Skin epidermis (tissue), 12 donors: ENCODE measurements around the gene TDRKH.
"Not testable (repeated sequence)": the region's sequence is repeated elsewhere in the genome, so short reads cannot be mapped to it uniquely, and the experiment has no call there.

Experiments used
- H3K27ac ChIP-seq, 21 experiments: fragments of 200-600 bp; sonication (generic) in 11 of 21; one replicate each; pipeline ENCODE4 v1.5.0; 2020; ENCODE audit warnings: mild to moderate bottlenecking in 3 of 21, inconsistent platforms in 2 of 21, moderate library complexity in 2 of 21
- H3K4me3 ChIP-seq, 7 experiments: fragments of 200-600 bp; sonication (generic) in 2 of 7; one replicate each; pipeline ENCODE4 v1.5.0; 2020; ENCODE audit warnings: inconsistent platforms in 2 of 7, mild to moderate bottlenecking in 2 of 7, moderate library complexity in 1 of 7

The TDRKH gene

DNA sequence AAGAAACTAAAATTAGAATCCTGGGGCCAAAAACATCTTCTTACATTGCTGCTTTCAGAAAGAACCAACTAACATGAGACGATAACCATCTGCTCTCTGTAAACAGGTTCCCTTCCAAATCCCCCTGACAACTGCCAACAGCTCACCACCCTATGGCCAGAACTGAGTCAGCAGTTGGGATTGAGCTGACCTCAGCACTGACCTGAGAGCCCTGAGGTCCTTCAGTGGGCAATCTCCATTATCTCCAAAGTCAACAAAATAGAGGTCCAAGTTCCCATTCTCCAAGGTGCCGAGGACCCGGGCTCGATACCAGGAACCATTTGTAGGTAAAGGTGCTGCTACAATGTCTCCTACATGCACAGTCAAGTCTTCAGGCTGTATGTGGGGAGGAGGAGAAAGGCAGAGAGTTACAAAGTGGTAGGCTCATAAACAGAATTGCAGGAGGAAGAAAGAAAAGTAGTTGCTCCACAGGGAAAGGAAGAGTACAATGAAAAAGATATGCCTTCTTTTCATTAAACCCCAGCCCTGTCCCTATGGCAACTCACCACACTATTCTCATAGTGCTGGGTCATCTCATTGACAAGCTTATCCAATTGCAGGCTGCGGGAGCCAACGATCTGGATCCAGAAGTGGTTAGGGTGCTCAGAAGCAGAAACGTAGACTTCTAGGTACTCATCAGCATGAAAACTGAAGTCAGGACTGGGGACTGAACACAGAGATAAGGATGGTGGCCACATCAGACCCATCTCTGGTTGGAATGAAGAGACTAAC, 14.2 kb downstream of the TDRKH start:
- no peak overlapping the region for H3K27ac ChIP-seq
- H3K4me3 ChIP-seq, result no peak overlapping the region

DNA sequence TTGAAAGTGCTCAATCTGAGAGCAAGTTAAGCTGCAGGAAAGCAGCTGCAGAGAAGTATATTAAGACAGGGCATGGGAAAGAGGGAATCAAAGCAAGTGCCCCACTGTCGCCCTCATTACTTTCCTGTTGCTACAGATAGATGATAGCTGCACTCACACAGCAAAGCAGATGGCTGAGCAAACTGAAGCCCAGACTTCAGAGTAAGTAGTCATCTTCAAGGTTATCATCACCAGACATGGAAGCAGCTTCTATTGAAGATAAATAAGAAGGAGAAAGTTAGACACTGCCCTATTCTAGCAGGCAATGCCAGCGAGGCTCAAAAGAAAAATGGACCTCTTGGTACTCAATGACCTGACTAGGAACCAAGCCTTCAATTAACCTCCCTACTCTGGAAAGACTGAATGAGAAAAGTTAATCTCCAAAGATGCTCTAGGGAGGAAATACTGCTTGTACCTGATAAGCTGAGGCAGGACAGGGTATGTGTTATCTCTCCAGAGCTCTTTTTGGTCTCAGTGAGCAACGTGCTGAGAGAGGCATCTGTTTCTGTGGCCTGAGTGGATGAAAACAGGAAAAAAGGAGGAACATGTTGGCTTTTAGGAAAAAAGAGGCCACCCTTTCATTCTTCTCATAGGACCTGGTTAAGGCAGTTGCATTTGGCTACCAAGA, 15.9 kb downstream of the TDRKH start:
- no peak overlapping the region for H3K4me3 ChIP-seq
- no peak overlapping the region for H3K27ac ChIP-seq

DNA sequence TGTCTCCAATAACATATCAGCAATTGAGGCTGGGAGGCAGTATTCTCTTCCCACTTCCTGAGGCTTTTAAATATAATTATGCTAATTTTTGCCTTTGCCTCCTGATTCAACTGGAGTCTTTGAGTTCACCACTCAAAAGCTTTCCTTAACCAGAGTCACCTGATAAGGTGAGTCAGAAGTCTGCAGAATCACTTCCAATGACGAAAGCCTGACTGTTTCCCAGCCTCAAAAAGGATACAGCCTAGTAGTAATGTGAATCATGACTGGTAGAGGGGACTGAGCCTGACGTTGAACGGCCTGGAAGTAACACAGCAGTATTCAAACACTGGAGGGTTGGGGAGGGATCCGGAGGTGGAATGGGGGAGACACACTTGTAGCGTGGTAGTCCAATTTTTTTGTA, 16.6 kb downstream of the TDRKH start:
- Histone ChIP-seq H3K4me3 (no peak overlapping the region), H3K27ac (no peak overlapping the region)

DNA sequence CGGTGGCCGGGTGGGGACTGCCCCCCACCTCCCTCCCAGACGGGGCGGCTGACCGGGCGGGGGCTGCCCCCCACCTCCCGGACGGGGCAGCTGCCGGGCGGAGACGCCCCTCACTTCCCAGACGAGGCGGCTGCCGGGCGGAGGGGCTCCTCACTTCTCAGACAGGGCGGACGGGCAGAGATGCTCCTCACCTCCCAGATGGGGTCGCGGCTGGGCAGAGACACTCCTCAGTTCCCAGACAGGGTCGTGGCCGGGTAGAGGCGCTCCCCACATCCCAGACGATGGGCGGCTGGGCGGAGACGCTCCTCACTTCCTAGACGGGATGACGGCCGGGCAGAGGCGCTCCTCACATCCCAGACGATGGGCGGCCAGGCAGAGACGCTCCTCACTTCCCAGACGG, 21.0 kb downstream of the TDRKH start:
- H3K4me3 ChIP-seq, H3K27ac ChIP-seq: not testable (repeated sequence)

DNA sequence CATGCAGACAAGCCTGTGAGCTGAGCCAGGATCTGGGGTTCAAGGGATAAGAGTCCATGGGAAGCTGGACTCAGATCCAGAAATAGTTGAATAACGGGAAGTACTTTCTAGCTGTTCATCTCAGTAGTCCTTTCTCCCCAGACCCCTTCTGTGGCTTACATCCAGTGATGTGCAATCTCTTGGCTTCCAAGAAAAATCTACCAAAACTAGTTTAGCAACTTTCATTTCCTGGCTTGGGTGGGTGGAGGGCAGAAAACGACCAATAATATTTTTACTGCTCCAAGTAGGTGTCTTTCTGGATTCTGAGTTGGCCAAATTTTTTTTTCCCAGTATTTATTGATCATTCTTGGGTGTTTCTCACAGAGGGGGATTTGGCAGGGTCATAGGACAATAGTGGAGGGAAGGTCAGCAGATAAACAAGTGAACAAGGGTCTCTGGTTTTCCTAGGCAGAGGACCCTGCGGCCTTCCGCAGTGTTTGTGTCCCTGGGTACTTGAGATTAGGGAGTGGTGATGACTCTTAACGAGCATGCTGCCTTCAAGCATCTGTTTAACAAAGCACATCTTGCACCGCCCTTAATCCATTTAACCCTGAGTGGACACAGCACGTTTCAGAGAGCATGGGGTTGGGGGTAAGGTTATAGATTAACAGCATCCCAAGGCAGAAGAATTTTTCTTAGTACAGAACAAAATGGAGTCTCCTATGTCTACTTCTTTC, 21.8 kb downstream of the TDRKH start:
- H3K27ac ChIP-seq, H3K4me3 ChIP-seq: not testable (repeated sequence)

DNA sequence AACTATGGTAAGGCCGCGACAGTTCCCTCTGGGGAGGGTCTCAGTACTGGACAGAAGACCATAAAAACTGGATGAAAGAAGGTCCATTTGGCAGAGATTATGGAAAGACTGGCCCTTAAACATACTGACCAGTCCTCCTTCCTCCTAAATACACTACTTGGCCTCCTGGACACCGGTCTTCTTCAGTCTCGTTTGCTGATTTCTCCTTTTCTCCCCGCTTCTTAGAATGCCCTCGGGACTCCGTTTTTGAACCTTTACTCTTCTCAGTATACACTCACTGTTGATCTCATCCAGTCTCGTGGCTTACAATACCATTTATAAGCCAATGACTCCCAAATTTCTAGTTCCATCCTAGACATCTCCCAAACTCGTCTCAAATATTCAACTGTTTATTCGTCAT, 26.3 kb downstream of the TDRKH start:
- H3K27ac ChIP-seq, result peak overlapping the region; percentile 39 to 95 (median 88)

DNA sequence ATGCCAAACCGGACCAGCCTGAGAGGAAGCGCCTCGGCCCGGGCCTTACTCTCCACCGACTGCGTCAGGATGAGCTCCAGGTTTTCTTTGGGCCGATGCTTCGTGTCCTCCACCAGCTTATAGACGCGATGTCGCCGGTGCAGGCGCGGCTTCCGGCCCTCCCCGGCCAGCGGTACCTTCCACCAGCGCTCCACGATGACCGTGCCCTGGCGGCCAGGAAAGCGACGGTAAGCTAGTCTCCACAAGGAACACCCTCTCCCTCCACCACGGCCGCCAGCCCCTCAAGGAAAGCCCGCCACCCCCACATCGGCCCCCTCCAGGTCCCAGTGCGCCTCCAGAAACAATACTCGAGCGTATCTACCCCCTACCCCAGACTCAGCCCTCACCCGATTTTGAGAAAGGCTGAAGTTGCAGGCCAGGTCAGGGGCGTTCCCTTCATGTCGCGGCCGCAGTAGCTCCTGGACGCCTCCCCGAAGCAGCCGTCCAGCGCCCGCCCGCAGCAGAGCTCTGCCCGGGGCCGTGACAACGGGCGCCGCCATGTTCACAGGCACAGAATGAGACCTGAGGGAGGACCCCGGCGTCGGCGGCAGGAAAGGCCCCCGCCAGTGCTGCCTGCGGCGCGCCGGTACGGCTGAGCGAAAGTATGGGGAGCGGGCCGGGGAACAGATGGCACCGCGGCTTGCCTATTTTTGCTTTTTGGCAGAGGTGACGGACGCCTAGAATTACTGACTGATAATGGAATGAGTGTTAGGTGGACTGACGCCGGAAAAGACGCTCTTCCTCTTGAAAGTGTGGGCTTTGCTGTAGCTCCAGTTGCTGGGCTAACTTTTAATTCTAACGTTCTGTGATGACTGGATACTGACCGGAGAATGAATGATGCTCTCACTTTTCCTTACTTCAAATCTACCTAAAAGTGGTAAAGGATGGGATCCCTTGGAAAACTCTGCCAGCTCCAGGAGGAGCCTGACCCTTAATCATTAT, 27.1 kb downstream of the TDRKH start, which contains the start of gene MRPL9:
Gene MRPL9, minus strand, starts transcription at position 556 of the 981 bp plus-strand sequence. Its CDS starts 17 bp downstream, at position 539.
- H3K4me3 ChIP-seq, result peak within 1 kb of the TSS; percentile 83 to 93 (median 90)
- H3K27ac ChIP-seq, result peak within 1 kb of the TSS; percentile 39 to 95 (median 88)

More for the DNA sequence above, 26.3 kb downstream of the TDRKH start:
- peak overlapping the region; percentile 83 to 93 (median 90) for H3K4me3 ChIP-seq

DNA sequence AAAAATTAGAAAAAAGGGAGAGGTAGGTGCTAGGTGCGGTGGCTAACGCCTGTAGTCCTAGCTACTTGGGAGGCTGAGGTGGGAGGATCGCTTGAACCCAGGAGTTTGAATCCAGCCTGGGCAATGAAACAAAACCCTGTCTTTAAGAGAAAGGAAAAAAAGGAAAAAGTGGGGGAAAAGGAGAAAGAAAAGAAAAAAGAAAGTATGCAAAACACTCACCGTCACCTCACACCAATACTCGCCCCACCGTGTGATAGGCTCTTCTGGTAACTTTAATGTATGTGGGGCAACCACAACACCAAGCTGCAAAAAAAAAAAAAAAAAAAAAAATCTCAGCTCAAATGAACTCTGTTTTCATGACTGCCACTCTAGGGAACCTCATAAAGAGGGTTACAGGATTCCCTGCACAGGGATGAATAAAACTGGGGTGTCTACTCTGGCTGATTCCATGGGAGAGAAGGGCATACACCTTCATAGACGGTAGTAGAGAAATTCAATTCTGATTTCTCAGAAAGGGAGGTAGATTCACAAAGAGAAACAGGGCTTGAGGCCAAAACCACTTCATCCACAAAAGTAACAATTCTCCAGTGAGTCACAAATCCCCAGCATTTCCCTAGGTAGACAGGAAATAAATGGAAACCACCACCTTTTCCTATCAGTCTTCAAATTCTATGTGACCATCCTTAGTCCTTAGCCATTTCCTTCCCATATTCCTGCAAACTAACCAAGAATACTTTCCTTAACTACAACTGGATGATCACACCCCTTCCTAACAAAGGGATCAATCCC, 29.5 kb downstream of the TDRKH start:
- no peak overlapping the region for H3K27ac ChIP-seq

DNA sequence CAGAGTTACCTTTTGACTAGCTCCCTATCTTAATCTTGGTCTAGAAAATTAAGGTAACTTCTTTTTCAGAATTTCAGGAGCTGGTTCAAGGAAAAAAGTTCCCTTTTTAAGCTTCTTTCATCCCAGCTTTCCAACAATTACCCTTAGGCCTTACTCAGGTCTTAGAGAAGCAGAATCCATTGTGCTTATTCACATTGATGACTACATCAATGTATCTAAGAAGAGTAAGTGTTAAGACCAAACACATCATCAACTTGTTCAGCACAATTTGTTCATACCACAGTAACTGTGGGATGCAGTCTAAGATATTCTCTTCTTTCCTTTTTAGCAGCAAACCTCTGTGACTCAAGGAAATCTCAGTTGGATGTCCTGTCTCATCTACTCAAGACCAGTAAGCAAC, 31.1 kb downstream of the TDRKH start:
- Histone ChIP-seq H3K27ac (no peak overlapping the region), H3K4me3 (no peak overlapping the region)

More for the DNA sequence above, 29.5 kb downstream of the TDRKH start:
- H3K4me3 ChIP-seq, result no peak overlapping the region

DNA sequence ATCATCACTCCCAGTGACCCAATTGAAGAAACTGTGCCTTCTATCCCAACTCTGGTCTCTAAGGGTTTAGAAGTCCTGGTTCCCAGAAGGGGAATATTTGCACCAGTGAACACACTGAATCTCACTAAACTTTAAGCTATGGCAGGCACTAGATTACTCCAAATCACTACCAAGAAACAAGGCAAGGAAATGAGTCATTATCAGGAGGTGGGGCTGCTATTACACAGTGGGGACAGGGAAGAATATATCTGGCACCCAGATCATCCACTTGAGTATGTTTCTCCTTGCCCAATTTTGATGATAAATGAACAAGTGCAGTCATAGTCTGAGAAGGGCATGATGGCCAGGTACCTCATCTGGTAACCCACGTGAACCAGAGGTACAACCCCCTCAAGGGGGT, 34.0 kb downstream of the TDRKH start:
- Histone ChIP-seq H3K4me3 (no peak overlapping the region), H3K27ac (no peak overlapping the region)

DNA sequence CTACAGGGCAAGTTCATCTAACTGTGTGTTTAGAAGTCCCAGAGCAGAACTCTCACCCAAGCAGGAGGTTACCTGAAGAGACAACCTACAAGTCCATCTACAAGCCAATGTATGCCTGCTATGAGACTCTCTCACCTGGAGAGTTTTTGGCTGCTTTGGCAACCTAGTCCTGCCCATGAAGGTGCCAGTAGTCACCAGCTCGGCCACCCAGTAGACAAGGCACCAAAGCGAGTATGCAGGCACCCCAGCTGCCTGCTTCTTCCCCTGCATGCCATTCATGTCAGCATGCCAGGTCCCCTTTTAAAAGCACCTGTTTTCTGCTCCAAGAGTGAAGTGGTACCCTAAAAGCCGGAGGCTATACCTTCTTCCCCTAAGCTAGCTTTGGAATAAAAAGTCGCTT, 48.8 kb downstream of the TDRKH start:
- Histone ChIP-seq H3K27ac (no peak overlapping the region), H3K4me3 (no peak overlapping the region)

DNA sequence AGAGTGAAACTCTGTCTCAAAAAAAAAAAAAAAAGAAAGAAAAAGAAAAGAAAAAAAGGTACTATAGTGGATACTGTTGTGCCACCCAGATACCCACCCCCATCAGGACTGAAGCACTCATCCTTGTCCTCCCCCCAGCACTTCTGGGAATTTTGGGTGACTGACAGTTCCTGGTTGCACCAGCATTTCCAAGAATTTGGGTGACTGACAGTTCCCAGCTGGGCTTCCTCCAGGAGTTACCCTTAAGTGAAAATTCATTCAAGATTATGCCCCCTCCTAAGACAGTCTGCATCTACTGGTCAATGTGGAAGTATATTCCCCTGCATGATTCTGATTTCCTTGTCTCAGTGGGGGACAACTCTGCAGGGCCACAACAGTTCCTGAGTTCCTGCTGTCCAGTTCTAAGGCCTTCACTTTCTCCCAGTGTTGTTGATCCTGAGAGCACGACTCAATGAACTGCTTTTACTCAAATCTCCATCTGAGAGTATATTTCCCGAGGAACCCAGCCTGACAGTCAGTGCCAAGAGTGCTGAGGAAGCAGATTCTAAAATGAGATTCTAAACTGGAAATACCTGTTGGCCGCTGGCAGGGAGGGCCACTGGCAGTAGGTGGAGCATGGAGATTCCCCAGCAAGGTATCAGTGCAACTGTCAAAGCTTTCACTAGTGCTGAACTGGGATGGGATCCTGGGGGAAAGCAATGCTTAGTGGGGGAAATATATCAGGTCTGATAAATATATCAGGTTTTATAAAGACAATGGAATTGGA, 50.5 kb downstream of the TDRKH start:
- peak overlapping the region in 12 of 21 experiments; percentile 32 to 75 (median 56) for H3K27ac ChIP-seq
- H3K4me3 ChIP-seq, result no peak overlapping the region

DNA sequence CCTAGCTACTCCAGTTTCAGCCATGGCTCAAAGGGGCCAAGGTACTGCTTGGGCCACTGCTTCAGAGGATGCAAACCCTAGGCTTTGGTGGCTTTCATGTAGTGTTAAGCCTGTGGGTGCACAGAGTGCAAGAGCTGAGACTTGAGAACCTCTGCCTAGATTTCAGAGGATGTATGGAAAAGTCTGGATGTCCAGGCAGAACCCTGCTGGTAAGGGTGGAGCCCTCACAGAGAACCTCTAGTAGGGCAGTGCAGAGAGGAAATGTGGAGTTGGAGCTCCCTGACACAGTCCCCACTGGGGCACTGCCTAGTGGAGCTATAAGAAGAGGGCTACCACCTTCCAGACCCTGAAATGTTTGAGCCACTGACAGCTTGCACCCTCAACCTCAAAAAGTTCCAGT, 52.8 kb downstream of the TDRKH start:
- Histone ChIP-seq H3K27ac (no peak overlapping the region), H3K4me3 (no peak overlapping the region)

DNA sequence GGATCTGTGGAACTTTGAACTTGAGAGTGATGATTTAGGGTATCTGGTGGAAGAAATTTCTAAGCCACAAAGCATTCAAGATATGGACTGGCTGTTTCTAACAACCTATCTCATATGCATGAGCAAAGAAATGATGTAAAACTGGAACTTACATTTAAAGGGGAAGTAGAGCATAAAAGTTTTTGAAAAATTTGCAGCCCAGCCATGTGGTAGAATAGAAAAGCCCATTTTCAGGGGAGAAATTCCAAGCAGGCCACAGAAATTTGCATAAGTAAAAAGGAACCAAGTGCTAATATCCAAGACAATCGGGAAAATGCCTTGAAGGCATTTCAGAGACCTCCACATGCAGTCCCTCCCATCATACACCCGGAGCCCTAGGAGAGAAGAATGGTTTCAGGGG, 53.3 kb downstream of the TDRKH start:
- no peak overlapping the region for H3K4me3 ChIP-seq
- no peak overlapping the region for H3K27ac ChIP-seq

DNA sequence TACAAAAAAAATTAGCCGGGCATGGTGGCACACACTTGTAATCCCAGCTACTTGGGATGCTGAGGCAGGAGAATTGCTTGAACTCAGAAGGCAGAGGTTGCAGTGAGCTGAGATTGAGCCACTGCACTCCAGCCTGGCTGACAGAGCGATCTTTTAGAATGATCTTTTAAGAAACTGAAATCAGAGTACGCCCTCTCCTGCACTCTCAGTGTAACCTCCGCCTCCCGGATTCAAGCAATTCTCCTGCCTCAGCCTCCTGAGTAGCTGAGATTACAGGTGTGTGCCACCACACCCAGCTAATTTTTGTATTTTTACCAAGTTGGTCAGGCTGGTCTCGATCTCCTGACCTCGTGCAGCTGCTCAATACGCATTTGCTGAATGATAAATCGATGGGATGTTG, 56.3 kb downstream of the TDRKH start:
- H3K4me3 ChIP-seq, H3K27ac ChIP-seq: not testable (repeated sequence)

DNA sequence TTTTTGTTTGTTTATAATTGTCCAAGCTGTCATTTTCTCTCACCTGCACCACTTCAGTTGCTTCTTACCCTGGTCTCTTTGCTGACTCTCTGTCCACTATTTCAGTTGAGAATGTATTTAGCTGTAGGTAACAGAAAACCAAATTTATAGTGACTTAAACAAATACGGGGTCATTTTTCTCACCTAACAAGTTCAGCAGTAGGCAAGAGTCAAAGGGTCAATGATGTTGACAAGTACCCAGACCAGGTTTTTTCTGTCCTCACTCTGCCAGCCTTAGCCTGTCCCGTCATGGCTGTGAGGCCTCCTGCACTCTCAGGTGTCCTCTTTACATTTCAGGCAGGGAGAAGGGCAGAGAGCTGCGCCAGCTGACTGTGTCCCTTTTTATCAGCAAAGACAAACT, 57.2 kb downstream of the TDRKH start:
- H3K4me3 ChIP-seq, result no peak overlapping the region
- no peak overlapping the region for H3K27ac ChIP-seq

DNA sequence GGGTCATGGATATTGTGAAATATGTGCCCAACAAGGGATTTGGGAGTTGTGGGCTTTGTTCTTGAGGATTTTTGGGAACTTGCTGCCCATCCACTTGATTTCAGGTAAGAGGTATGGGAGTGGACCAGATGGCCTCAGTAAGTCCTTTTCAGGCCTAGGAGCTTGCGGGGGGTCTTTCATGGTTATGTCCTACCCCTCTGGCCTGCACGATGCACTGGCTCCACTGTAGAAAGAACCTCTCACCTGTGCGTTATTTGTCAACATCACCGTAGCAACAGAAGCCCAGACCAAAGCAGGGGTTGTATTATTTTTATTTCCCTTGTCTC, 60.4 kb downstream of the TDRKH start:
- Histone ChIP-seq H3K4me3 (no peak overlapping the region), H3K27ac (no peak overlapping the region)
